ENCODE data around the gene PPP2R3C. TPM values are rescaled to one million over a fixed set of nuclear protein-coding genes. Genes with fewer than 3 reads are reported as not detected.

Gene PPP2R3C
- 19.6 TPM for total RNA-seq (2021; ENCODE audit: unreplicated experiment)
- polyA plus RNA-seq (2012; ENCODE audit: insufficient read length), result 5.8 TPM
- percentile 67 among the genes with signal in this experiment for Bru-seq, nascent RNA
- percentile 63 among the genes with signal in this experiment for BruChase-seq, experiment 1, labeled RNA remaining after a 2-hour chase
- BruChase-seq, experiment 2, labeled RNA remaining after a 6-hour chase, result percentile 68 among the genes with signal in this experiment
- long read RNA-seq, transcript PPP2R3C-201 (13 exons, 1,839 nt), result major isoform, 8 of 25 reads
- long read RNA-seq, partial matches to known transcripts, result 3 of 25 reads
- long read RNA-seq, other reads (novel, unspliced or antisense), result 13 of 25 reads

- H3K4me1 ChIP-seq (ENCODE audit: control insufficient read depth, insufficient read depth, low read length), result peaks cover 17% of the 10 kb centered on the region; the same call in 1 of the 2 replicates
- no peak for TF ChIP-seq REST (IDR thresholded peaks at IDR 0.05; ENCODE audit: insufficient read depth in 1 of 2, low read depth in 2 of 2, low read length in 1 of 2)
- peak; percentile 49 for TF ChIP-seq POLR2AphosphoS5 (IDR thresholded peaks at IDR 0.05; ENCODE audit: low read depth, low read length)
- TF ChIP-seq CTCF (IDR thresholded peaks at IDR 0.05), result no peak
- TF ChIP-seq SIN3A (IDR thresholded peaks at IDR 0.05; ENCODE audit: borderline replicate concordance, insufficient read depth, low read depth, low read length), result peak; percentile 34; the same call in 1 of the 2 replicates
- peak; percentile 52; the same call in 1 of the 2 replicates for TF ChIP-seq TCF7L2 (IDR thresholded peaks at IDR 0.05; ENCODE audit: low read depth, low read length)
- ATAC-seq (peak; percentile 95), DNase-seq (ENCODE audit: low read depth, low spot score) (peak; percentile 89)
- H3K4me3 ChIP-seq (ENCODE audit: low read depth in 2 of 2, low read length in 2 of 2), result peak within 1 kb of the TSS; percentile 87 to 94
- POLR2A ChIA-PET, result interaction anchor here (0.6 to 1.4 kb wide), 2 partner anchors 71 to 283 kb away, joined by 5 to 6 read pairs; partner anchors contain the start of gene NFKBIA
- H3K27ac ChIP-seq (ENCODE audit: low read length), result peak within 1 kb of the TSS; percentile 99
- intact Hi-C loops (cut with micrococcal nuclease; ENCODE audit: unreplicated experiment) (no loop called here), in situ Hi-C loops (cut with HindIII; ENCODE audit: low pct_unique_long_range_greater_than_20kb, low sequenced_read_pairs) (no loop called here)
- CTCF ChIA-PET, result no interaction called here
- H3K9me3 ChIP-seq (ENCODE audit: control insufficient read depth, insufficient read depth, low read depth, low read length), result no peaks in the 10 kb centered on the region
- BruUV-seq (replicated peaks), result no TSS peak
- H3K36me3 ChIP-seq (ENCODE audit: control insufficient read depth, insufficient read depth, low read length), result no peaks in the 10 kb centered on the region
- no peaks in the 10 kb centered on the region for H3K27me3 ChIP-seq (ENCODE audit: control insufficient read depth, insufficient read depth, low read length)
These were observed at the start of gene PPP2R3C, which contains the start of gene PRORP for GRCh38 chr14:35121887-35122695. Gene PPP2R3C (minus strand): TSS chr14:35121990. CDS start chr14:35121959, 31 bp downstream. Gene PRORP (plus strand): TSS chr14:35122552. CDS start chr14:35123246, 694 bp downstream.

GRCh38 chr14:35167496-35167895 lies 45.7 kb upstream of the PPP2R3C start:
- no peaks in the 10 kb centered on the region for H3K9me3 ChIP-seq (ENCODE audit: control insufficient read depth, insufficient read depth, low read depth, low read length)
- intact Hi-C loops (cut with micrococcal nuclease; ENCODE audit: unreplicated experiment) (no loop called here), in situ Hi-C loops (cut with HindIII; ENCODE audit: low pct_unique_long_range_greater_than_20kb, low sequenced_read_pairs) (no loop called here)
- H3K4me3 ChIP-seq (ENCODE audit: low read depth in 2 of 2, low read length in 2 of 2), result no peak overlapping the region
- H3K36me3 ChIP-seq (ENCODE audit: control insufficient read depth, insufficient read depth, low read length), result no peaks in the 10 kb centered on the region
- no peaks in the 10 kb centered on the region for H3K27me3 ChIP-seq (ENCODE audit: control insufficient read depth, insufficient read depth, low read length)
- no peak for DNase-seq (ENCODE audit: low read depth, low spot score)
- H3K27ac ChIP-seq (ENCODE audit: low read length), result no peak overlapping the region
- BruUV-seq (replicated peaks), result no TSS peak
- ChIA-PET POLR2A (no interaction called here), CTCF (no interaction called here)
- H3K4me1 ChIP-seq (ENCODE audit: control insufficient read depth, insufficient read depth, low read length), result no peaks in the 10 kb centered on the region
- TF ChIP-seq SIN3A (IDR thresholded peaks at IDR 0.05; ENCODE audit: borderline replicate concordance, insufficient read depth, low read depth, low read length), result no peak
- no peak for TF ChIP-seq REST (IDR thresholded peaks at IDR 0.05; ENCODE audit: insufficient read depth in 1 of 2, low read depth in 2 of 2, low read length in 1 of 2)
- no peak for TF ChIP-seq CTCF (IDR thresholded peaks at IDR 0.05)
- no peak for TF ChIP-seq TCF7L2 (IDR thresholded peaks at IDR 0.05; ENCODE audit: low read depth, low read length)
- no peak for TF ChIP-seq POLR2AphosphoS5 (IDR thresholded peaks at IDR 0.05; ENCODE audit: low read depth, low read length)
- no peak for ATAC-seq

Measured in Panc1 (cell line).